GM12878 (cell line): ENCODE measurements around the gene ST13. TPM values are rescaled to one million over a fixed set of nuclear protein-coding genes. Genes with fewer than 3 reads are reported as not detected.

Source experiments
- ATAC-seq: fragments of 200-7000 bp; cut with Tn5 transposase; 3 replicates; pipeline ENCODE4 v1.9.1; 2020; ENCODE audit warnings: mild to moderate bottlenecking, moderate library complexity
- BruUV-seq: library from RNA; stranded (reverse); fragments of 400-500 nt; replicated peaks from 2 replicates; lab custom pipeline; 2021; lab: Mats Ljungman, UMichigan
- CTCF ChIA-PET: fragments of 300-600 bp; sonication (Branson Sonifier 250); formaldehyde crosslinking; extraction: SDS; loops from one replicate; lab custom pipeline; 2021; ENCODE audit warnings: inconsistent platforms; lab: Yijun Ruan, JAX
- POLR2A ChIA-PET: fragments of 350-600 bp; formaldehyde crosslinking; extraction: SDS; loops from one replicate; lab custom pipeline; 2021; ENCODE audit warnings: inconsistent platforms; lab: Charles Lee
- RAD21 ChIA-PET: fragments of 300-600 bp; sonication (Branson Sonifier 250); formaldehyde crosslinking; loops from one replicate; lab custom pipeline; 2023; ENCODE audit warnings: antibody characterized with exemption; ENCODE audit not compliant: unreplicated experiment; lab: Charles Lee
- SMC1A ChIA-PET: fragments of 300-600 bp; sonication (Branson Sonifier 250); formaldehyde crosslinking; loops from one replicate; lab custom pipeline; 2023; ENCODE audit not compliant: unreplicated experiment, uncharacterized antibody; lab: Charles Lee
- DNase-seq: peaks from one replicate; pipeline ENCODE4 v3.0.0-alpha.2; 2011; ENCODE audit warnings: low read depth, low spot score
- FAIRE-seq: peaks from 3 replicates; lab custom pipeline; 2011; peaks lifted over from hg19 to GRCh38; lab: Jason Lieb, UNC
- H2AFZ ChIP-seq: 2 replicates; pipeline ENCODE4 v1.6.0; 2011; ENCODE audit warnings: low read depth, low read length, control low read depth; ENCODE audit not compliant: control insufficient read depth
- H3K27ac ChIP-seq: 2 replicates; pipeline ENCODE4 v1.5.1; 2011; ENCODE audit warnings: control low read depth; ENCODE audit not compliant: control insufficient read depth, insufficient read depth
- H3K27me3 ChIP-seq, 2 experiments: replicated peaks in 1 of 2; 2 replicates each; pipeline versions ENCODE4 v1.6.0 to v1.6.1; 2011; ENCODE audit warnings: low read length in 1 of 2; ENCODE audit not compliant: control insufficient read depth in 2 of 2, insufficient read depth in 2 of 2
- H3K36me3 ChIP-seq, 2 experiments: 2 replicates each; pipeline ENCODE4 v1.5.1; 2011; ENCODE audit warnings: low read length in 1 of 2; ENCODE audit not compliant: control insufficient read depth in 2 of 2, insufficient read depth in 2 of 2
- H3K4me1 ChIP-seq: 2 replicates; pipeline ENCODE4 v1.6.1; 2011; ENCODE audit warnings: mild to moderate bottlenecking, low read length, moderate library complexity, mixed read lengths; ENCODE audit not compliant: control insufficient read depth, insufficient read depth
- H3K4me2 ChIP-seq: 2 replicates; pipeline ENCODE4 v1.6.0; 2011; ENCODE audit warnings: control low read depth; ENCODE audit not compliant: control insufficient read depth, insufficient read depth
- H3K4me3 ChIP-seq: fragments of 200-600 bp; sonication (generic); 2 replicates; pipeline ENCODE4 v1.5.1; 2016
- H3K79me2 ChIP-seq: 2 replicates; pipeline ENCODE4 v1.6.0; 2011; ENCODE audit warnings: low read length; ENCODE audit not compliant: control insufficient read depth, insufficient read depth
- H3K9ac ChIP-seq: 2 replicates; pipeline ENCODE4 v1.8.0; 2011; ENCODE audit warnings: low read length, control low read depth, mixed read lengths; ENCODE audit not compliant: control insufficient read depth, insufficient read depth
- H3K9me3 ChIP-seq: replicated peaks from 3 replicates; pipeline ENCODE4 v1.5.1; 2011; ENCODE audit warnings: mild to moderate bottlenecking, low read length; ENCODE audit not compliant: control insufficient read depth, insufficient read depth
- H4K20me1 ChIP-seq: 2 replicates; pipeline ENCODE4 v1.6.0; 2011; ENCODE audit not compliant: control insufficient read depth, insufficient read depth
- ASH2L ChIP-seq: fragments of 300-600, 200-600 bp; sonication (generic); IDR thresholded peaks from 2 replicates; pipeline ENCODE4 v1.6.1; 2017; ENCODE audit warnings: low read depth, mild to moderate bottlenecking, borderline replicate concordance
- BRCA1 ChIP-seq: IDR thresholded peaks from 2 replicates; pipeline ENCODE4 v1.6.1; 2011; ENCODE audit warnings: low read depth, low read length, improper control_type of control experiment
- CBX3 ChIP-seq: fragments of 200-600 bp; sonication (generic); IDR thresholded peaks from 2 replicates; pipeline ENCODE4 v1.6.1; 2016; ENCODE audit warnings: low read depth, borderline replicate concordance
- HCFC1 ChIP-seq: fragments of 150-350 bp; IDR thresholded peaks from 2 replicates; pipeline ENCODE4 v1.6.1; 2014; ENCODE audit warnings: low read length
- HDAC2 ChIP-seq: fragments of 200-600 bp; sonication (generic); IDR thresholded peaks from 2 replicates; pipeline ENCODE4 v1.6.1; 2017
- MEF2A ChIP-seq: IDR thresholded peaks from 2 replicates; pipeline ENCODE4 v1.6.1; 2011; ENCODE audit warnings: low read depth, mild to moderate bottlenecking, low read length, moderate library complexity; ENCODE audit not compliant: insufficient read depth
- SMAD1 ChIP-seq: fragments of 450-650 bp; IDR thresholded peaks from 2 replicates; pipeline ENCODE4 v1.6.1; 2018; ENCODE audit warnings: mild to moderate bottlenecking, low read depth; ENCODE audit not compliant: partially characterized antibody
- TARDBP ChIP-seq: IDR thresholded peaks from 2 replicates; pipeline ENCODE4 v1.6.1; 2016; ENCODE audit warnings: borderline replicate concordance
- WGBS: methylation state at CpG from one replicate; pipeline ENCODE4 v1.1.6; 2016; ENCODE audit warnings: low lambda C conversion rate; ENCODE audit not compliant: insufficient replicate concordance, insufficient coverage; ENCODE audit errors: missing lambda C conversion rate; 5-methylcytosine and 5-hydroxymethylcytosine counted together
- in situ Hi-C: fragments of 300-500 bp; cut with MboI; formaldehyde crosslinking; loops from 9 replicates; pipeline ENCODE4 v1.14.3; 2018; ENCODE audit warnings: mixed read lengths
- intact Hi-C: fragments of 100-400 bp; cut with micrococcal nuclease; formaldehyde crosslinking; loops from one replicate; pipeline ENCODE4 v1.14.2; 2022; ENCODE audit not compliant: unreplicated experiment
- polyA plus RNA-seq, 11 experiments: library from polyadenylated mRNA; depleted of rRNA in 4 of 11; unstranded in 6 of 11; stranded (reverse) in 5 of 11; fragments of >200 nt; fragmentation: Nextera tagmentation in 4 of 11; fragmentation: Illumina TruSeq in 1 of 11; extraction: Ambion mirVana in 4 of 11; extraction: Trizol in 1 of 11; gene quantifications; 1 replicate in 1 of 11; 2 replicates in 10 of 11; pipeline versions ENCODE4 v1.2.1 to v1.2.3, GENCODE V29; 2011 to 2016; ENCODE audit warnings: inconsistent platforms in 2 of 11, missing spikeins in 2 of 11, low read depth in 1 of 11
- total RNA-seq, 4 experiments: library from RNA; depleted of rRNA in 3 of 4; stranded (reverse); fragments of >200 nt in 3 of 4; fragmentation: Illumina TruSeq in 1 of 4; extraction: Trizol in 1 of 4; gene quantifications; 2 replicates each; pipeline versions ENCODE4 v1.2.1 to v1.2.3, GENCODE V29; 2013 to 2021
- TF ChIP-seq, protein P1 (sequence below): fragments of 450-650 bp; IDR thresholded peaks from 2 replicates; pipeline ENCODE4 v1.6.1; 2016; ENCODE audit warnings: mild to moderate bottlenecking
- TF ChIP-seq, protein P2 (sequence below): IDR thresholded peaks from 2 replicates; pipeline ENCODE4 v1.6.1; 2012; ENCODE audit warnings: mild to moderate bottlenecking, low read depth, low read length
- TF ChIP-seq, protein P3 (sequence below): fragments of 150-350 bp; IDR thresholded peaks from 2 replicates; pipeline ENCODE4 v1.6.1; 2016; ENCODE audit warnings: low read depth, low read length
- TF ChIP-seq, protein P4 (sequence below): fragments of 450-650 bp; IDR thresholded peaks from 2 replicates; pipeline ENCODE4 v1.6.1; 2018; ENCODE audit warnings: mild to moderate bottlenecking, low read depth, moderate library complexity; ENCODE audit not compliant: partially characterized antibody

Gene ST13
- total and polyA plus RNA-seq, 10 of the 15 experiments (the other 5 are each of a cell fraction or from before 2014, with no cell fraction given): 52.5 to 286 (median 181) TPM

DNA sequence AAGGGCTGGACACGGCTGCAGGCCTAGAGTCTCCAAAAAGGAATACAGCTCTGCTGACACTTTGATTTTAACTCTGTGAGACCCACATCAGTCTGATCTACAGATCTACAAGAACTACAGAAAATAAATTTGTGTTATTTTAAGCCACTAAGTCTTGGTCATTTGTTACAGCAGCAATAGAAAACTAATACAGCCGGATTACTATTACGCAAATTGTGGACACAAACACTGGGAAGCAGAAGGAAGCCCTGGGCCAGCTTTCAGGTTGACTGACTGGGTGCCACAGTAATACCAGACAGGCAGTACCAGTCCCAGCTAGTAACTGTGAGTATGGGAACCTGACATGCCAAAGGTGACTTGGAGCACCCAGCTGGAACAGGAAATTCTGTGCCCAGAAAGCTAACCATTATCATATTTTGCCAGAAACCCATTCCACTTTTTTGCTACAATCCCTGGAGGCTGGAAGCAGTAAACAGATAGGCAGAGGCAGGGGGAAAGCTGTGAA lies 50.7 kb downstream of the ST13 start:
- Histone ChIP-seq H3K9ac (no peak overlapping the region), H3K36me3 (peaks cover 2 to 11% of the 10 kb centered on the region in 2 experiments; a peak in 2 of 4 replicates), H4K20me1 (no peaks in the 10 kb centered on the region), H3K4me1 (peaks cover 4% of the 10 kb centered on the region; the same call in 1 of the 2 replicates), H3K27me3 (no peaks in the 10 kb centered on the region), H3K9me3 (no peaks in the 10 kb centered on the region; the same call in 2 of the 3 replicates), H2AFZ (no peak overlapping the region), H3K4me2 (no peak overlapping the region), H3K4me3 (no peak overlapping the region), H3K79me2 (peaks cover 52% of the 10 kb centered on the region), H3K27ac (no peak overlapping the region)
- WGBS: 97% methylated on average over 3 of the region's 3 CpGs
- in situ Hi-C loops: no loop called here
- intact Hi-C loops: no loop called here
- POLR2A ChIA-PET: interaction anchor here (1.1 kb wide), 1 partner anchor 8 kb away, joined by 3 read pairs; no protein-coding TSS in a partner anchor
- CTCF ChIA-PET: interaction anchor here (1.0 kb wide), 1 partner anchor 14 kb away, joined by 3 read pairs; the partner anchor contains the start of gene SLC25A17
- RAD21 ChIA-PET: no interaction called here
- SMC1A ChIA-PET: interaction anchor here (1.2 kb wide), 1 partner anchor 117 kb away, joined by 3 read pairs; no protein-coding TSS in a partner anchor
- TF ChIP-seq, protein P1, sequence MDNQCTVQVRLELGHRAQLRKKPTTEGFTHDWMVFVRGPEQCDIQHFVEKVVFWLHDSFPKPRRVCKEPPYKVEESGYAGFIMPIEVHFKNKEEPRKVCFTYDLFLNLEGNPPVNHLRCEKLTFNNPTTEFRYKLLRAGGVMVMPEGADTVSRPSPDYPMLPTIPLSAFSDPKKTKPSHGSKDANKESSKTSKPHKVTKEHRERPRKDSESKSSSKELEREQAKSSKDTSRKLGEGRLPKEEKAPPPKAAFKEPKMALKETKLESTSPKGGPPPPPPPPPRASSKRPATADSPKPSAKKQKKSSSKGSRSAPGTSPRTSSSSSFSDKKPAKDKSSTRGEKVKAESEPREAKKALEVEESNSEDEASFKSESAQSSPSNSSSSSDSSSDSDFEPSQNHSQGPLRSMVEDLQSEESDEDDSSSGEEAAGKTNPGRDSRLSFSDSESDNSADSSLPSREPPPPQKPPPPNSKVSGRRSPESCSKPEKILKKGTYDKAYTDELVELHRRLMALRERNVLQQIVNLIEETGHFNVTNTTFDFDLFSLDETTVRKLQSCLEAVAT: no peak
- TF ChIP-seq SMAD1 (no peak), CBX3 (no peak), BRCA1 (no peak), MEF2A (no peak), ASH2L (no peak), HDAC2 (no peak), TARDBP (no peak), HCFC1 (no peak)
- TF ChIP-seq, protein P2, sequence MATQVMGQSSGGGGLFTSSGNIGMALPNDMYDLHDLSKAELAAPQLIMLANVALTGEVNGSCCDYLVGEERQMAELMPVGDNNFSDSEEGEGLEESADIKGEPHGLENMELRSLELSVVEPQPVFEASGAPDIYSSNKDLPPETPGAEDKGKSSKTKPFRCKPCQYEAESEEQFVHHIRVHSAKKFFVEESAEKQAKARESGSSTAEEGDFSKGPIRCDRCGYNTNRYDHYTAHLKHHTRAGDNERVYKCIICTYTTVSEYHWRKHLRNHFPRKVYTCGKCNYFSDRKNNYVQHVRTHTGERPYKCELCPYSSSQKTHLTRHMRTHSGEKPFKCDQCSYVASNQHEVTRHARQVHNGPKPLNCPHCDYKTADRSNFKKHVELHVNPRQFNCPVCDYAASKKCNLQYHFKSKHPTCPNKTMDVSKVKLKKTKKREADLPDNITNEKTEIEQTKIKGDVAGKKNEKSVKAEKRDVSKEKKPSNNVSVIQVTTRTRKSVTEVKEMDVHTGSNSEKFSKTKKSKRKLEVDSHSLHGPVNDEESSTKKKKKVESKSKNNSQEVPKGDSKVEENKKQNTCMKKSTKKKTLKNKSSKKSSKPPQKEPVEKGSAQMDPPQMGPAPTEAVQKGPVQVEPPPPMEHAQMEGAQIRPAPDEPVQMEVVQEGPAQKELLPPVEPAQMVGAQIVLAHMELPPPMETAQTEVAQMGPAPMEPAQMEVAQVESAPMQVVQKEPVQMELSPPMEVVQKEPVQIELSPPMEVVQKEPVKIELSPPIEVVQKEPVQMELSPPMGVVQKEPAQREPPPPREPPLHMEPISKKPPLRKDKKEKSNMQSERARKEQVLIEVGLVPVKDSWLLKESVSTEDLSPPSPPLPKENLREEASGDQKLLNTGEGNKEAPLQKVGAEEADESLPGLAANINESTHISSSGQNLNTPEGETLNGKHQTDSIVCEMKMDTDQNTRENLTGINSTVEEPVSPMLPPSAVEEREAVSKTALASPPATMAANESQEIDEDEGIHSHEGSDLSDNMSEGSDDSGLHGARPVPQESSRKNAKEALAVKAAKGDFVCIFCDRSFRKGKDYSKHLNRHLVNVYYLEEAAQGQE: no peak
- TF ChIP-seq, protein P3, sequence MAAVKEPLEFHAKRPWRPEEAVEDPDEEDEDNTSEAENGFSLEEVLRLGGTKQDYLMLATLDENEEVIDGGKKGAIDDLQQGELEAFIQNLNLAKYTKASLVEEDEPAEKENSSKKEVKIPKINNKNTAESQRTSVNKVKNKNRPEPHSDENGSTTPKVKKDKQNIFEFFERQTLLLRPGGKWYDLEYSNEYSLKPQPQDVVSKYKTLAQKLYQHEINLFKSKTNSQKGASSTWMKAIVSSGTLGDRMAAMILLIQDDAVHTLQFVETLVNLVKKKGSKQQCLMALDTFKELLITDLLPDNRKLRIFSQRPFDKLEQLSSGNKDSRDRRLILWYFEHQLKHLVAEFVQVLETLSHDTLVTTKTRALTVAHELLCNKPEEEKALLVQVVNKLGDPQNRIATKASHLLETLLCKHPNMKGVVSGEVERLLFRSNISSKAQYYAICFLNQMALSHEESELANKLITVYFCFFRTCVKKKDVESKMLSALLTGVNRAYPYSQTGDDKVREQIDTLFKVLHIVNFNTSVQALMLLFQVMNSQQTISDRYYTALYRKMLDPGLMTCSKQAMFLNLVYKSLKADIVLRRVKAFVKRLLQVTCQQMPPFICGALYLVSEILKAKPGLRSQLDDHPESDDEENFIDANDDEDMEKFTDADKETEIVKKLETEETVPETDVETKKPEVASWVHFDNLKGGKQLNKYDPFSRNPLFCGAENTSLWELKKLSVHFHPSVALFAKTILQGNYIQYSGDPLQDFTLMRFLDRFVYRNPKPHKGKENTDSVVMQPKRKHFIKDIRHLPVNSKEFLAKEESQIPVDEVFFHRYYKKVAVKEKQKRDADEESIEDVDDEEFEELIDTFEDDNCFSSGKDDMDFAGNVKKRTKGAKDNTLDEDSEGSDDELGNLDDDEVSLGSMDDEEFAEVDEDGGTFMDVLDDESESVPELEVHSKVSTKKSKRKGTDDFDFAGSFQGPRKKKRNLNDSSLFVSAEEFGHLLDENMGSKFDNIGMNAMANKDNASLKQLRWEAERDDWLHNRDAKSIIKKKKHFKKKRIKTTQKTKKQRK: no peak
- TF ChIP-seq, protein P4, sequence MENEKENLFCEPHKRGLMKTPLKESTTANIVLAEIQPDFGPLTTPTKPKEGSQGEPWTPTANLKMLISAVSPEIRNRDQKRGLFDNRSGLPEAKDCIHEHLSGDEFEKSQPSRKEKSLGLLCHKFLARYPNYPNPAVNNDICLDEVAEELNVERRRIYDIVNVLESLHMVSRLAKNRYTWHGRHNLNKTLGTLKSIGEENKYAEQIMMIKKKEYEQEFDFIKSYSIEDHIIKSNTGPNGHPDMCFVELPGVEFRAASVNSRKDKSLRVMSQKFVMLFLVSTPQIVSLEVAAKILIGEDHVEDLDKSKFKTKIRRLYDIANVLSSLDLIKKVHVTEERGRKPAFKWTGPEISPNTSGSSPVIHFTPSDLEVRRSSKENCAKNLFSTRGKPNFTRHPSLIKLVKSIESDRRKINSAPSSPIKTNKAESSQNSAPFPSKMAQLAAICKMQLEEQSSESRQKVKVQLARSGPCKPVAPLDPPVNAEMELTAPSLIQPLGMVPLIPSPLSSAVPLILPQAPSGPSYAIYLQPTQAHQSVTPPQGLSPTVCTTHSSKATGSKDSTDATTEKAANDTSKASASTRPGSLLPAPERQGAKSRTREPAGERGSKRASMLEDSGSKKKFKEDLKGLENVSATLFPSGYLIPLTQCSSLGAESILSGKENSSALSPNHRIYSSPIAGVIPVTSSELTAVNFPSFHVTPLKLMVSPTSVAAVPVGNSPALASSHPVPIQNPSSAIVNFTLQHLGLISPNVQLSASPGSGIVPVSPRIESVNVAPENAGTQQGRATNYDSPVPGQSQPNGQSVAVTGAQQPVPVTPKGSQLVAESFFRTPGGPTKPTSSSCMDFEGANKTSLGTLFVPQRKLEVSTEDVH: no peak
- ATAC-seq: no peak
- DNase-seq: no peak
- FAIRE-seq: no peak
- BruUV-seq: no TSS peak
